DND-41 (cell line): ENCODE data around the gene MAPKBP1.

Source experiments
- CTCF ChIP-seq: IDR thresholded peaks from 2 replicates; pipeline ENCODE4 v1.5.1; 2012; ENCODE audit warnings: borderline replicate concordance, low read length, moderate library complexity, mild to moderate bottlenecking; ENCODE audit not compliant: poor library complexity, severe bottlenecking; ENCODE audit errors: extremely low read depth
- EZH2 ChIP-seq: IDR thresholded peaks from 3 replicates; pipeline ENCODE4 v1.6.1; 2012; ENCODE audit warnings: borderline replicate concordance, low read depth, mild to moderate bottlenecking, moderate library complexity, low read length, inconsistent platforms; ENCODE audit not compliant: severe bottlenecking

- TF ChIP-seq CTCF (no peak), EZH2 (no peak)
Measured at GRCh38 chr15:41805711-41806110, 31.4 kb downstream of the MAPKBP1 start.
